HCT116 (cell line): Measurements from ENCODE around the gene DAP. TPM values are rescaled to one million over a fixed set of nuclear protein-coding genes. Genes with fewer than 3 reads are reported as not detected.

Source experiments
- ATAC-seq: fragments of 200-7000 bp; cut with Tn5 transposase; 2 replicates; pipeline ENCODE4 v1.9.1; 2020; ENCODE audit warnings: mild to moderate bottlenecking, moderate library complexity
- BruUV-seq: library from RNA; stranded (reverse); fragments of 400-500 nt; replicated peaks from 2 replicates; lab custom pipeline; 2021; lab: Mats Ljungman, UMichigan
- CTCF ChIA-PET: fragments of 300-600 bp; sonication (Branson Sonifier 250); formaldehyde crosslinking; loops from one replicate; lab custom pipeline; 2021; ENCODE audit warnings: antibody characterized with exemption; lab: Charles Lee
- POLR2A ChIA-PET: fragments of 300-600, 350-600 bp; sonication (Branson Sonifier 250); formaldehyde crosslinking; loops from one replicate; lab custom pipeline; 2021; ENCODE audit warnings: antibody characterized with exemption; lab: Charles Lee
- RAD21 ChIA-PET, 2 experiments: fragments of 300-600 bp; sonication (Branson Sonifier 250); formaldehyde crosslinking; loops; one replicate each; lab custom pipeline; 2023; ENCODE audit warnings: low total read pairs in 2 of 2; ENCODE audit not compliant: uncharacterized antibody in 2 of 2, unreplicated experiment in 2 of 2, low non-redundant PET in 1 of 2; lab: Charles Lee
- DNase-seq: peaks from one replicate; pipeline ENCODE4 v3.0.0-alpha.2; 2010; ENCODE audit warnings: low read depth, low spot score
- H2AFZ ChIP-seq: fragments of 200-600 bp; shearing (Covaris generic), sonication (generic); 2 replicates; pipeline ENCODE4 v1.6.1; 2017; ENCODE audit warnings: low read depth, mixed run types, mixed read lengths, antibody characterized with exemption, low read length; ENCODE audit not compliant: poor library complexity, severe bottlenecking
- H3K27ac ChIP-seq: 2 replicates; pipeline ENCODE4 v1.5.1; 2012; ENCODE audit warnings: low read depth, low read length
- H3K27me3 ChIP-seq: fragments of 200-600 bp; sonication (generic); 2 replicates; pipeline ENCODE4 v1.6.1; 2016; ENCODE audit warnings: mixed run types, low read length, mixed read lengths; ENCODE audit not compliant: insufficient read depth
- H3K36me3 ChIP-seq, 2 experiments: fragments of 200-500 bp in 1 of 2; fragments of 200-600 bp in 1 of 2; sonication (Bioruptor generic) in 1 of 2; sonication (generic) in 1 of 2; 2 replicates each; pipeline versions ENCODE4 v1.5.1 to v1.6.1; 2014 to 2016; ENCODE audit warnings: low read length in 2 of 2, inconsistent platforms in 1 of 2, mixed read lengths in 1 of 2, mixed run types in 1 of 2; ENCODE audit not compliant: insufficient read depth in 2 of 2, control insufficient read depth in 1 of 2
- H3K4me1 ChIP-seq, 2 experiments: fragments of 200-600 bp in 1 of 2; sonication (generic) in 1 of 2; 2 replicates each; pipeline versions ENCODE4 v1.5.1 to v1.6.1; 2012 to 2017; ENCODE audit warnings: low read length in 2 of 2, inconsistent platforms in 1 of 2, mild to moderate bottlenecking in 1 of 2, mixed read lengths in 1 of 2, mixed run types in 1 of 2, moderate library complexity in 1 of 2; ENCODE audit not compliant: insufficient read depth in 2 of 2, control insufficient read depth in 1 of 2
- H3K4me2 ChIP-seq: fragments of 200-600 bp; sonication (generic); 2 replicates; pipeline ENCODE4 v1.6.1; 2017; ENCODE audit warnings: mixed run types, low read length, mixed read lengths
- H3K4me3 ChIP-seq, 2 experiments: fragments of 200-600 bp in 1 of 2; sonication (generic) in 1 of 2; replicated peaks in 1 of 2; 2 replicates each; pipeline ENCODE4 v1.5.1; 2011 to 2016; ENCODE audit warnings: low read length in 2 of 2, control low read depth in 1 of 2, low read depth in 1 of 2, mild to moderate bottlenecking in 1 of 2, mixed read lengths in 1 of 2, mixed run types in 1 of 2
- H3K79me2 ChIP-seq: fragments of 200-600 bp; sonication (generic); 2 replicates; pipeline ENCODE4 v1.6.1; 2017; ENCODE audit warnings: mild to moderate bottlenecking, mixed run types, low read length, moderate library complexity, mixed read lengths; ENCODE audit not compliant: insufficient read depth
- H3K9ac ChIP-seq: fragments of 200-600 bp; sonication (generic); 2 replicates; pipeline ENCODE4 v1.6.1; 2016; ENCODE audit warnings: low read length, mixed read lengths
- H3K9me2 ChIP-seq: fragments of 200-600 bp; sonication (generic), shearing (Covaris generic); 2 replicates; pipeline ENCODE4 v1.6.1; 2017; ENCODE audit warnings: mixed run types, mild to moderate bottlenecking, moderate library complexity; ENCODE audit not compliant: insufficient read depth
- H3K9me3 ChIP-seq, 2 experiments: fragments of 200-500 bp in 1 of 2; fragments of 200-600 bp in 1 of 2; sonication (Bioruptor generic) in 1 of 2; sonication (generic) in 1 of 2; 2 replicates each; pipeline ENCODE4 v1.6.1; 2014 to 2017; ENCODE audit warnings: low read length in 2 of 2, mixed read lengths in 2 of 2, inconsistent platforms in 1 of 2, low read depth in 1 of 2, mild to moderate bottlenecking in 1 of 2, mixed run types in 1 of 2, moderate library complexity in 1 of 2; ENCODE audit not compliant: control insufficient read depth in 1 of 2, insufficient read depth in 1 of 2
- H4K20me1 ChIP-seq: fragments of 200-600 bp; sonication (generic), shearing (Covaris generic); 2 replicates; pipeline ENCODE4 v1.6.1; 2017; ENCODE audit warnings: mixed run types, mild to moderate bottlenecking, moderate library complexity; ENCODE audit not compliant: insufficient read depth
- CEBPB ChIP-seq: IDR thresholded peaks from 2 replicates; pipeline ENCODE4 v1.6.1; 2012; ENCODE audit warnings: low read depth
- CTCF ChIP-seq, 3 experiments: fragments of 200-600 bp in 1 of 3; sonication (generic) in 1 of 3; IDR thresholded peaks in 2 of 3; conservative IDR thresholded peaks in 1 of 3; 2 replicates each; pipeline ENCODE4 v1.5.1; 2012 to 2017; ENCODE audit warnings: low read depth in 2 of 3, low read length in 2 of 3, antibody characterized with exemption in 1 of 3, borderline replicate concordance in 1 of 3, control low read depth in 1 of 3, mild to moderate bottlenecking in 1 of 3, mixed read lengths in 1 of 3, mixed run types in 1 of 3, moderate library complexity in 1 of 3; ENCODE audit not compliant: insufficient read depth in 1 of 3
- EZH2 ChIP-seq: fragments of 200-600 bp; sonication (generic); IDR thresholded peaks from 2 replicates; pipeline ENCODE4 v1.6.1; 2017; ENCODE audit warnings: antibody characterized with exemption, mixed run types
- FOSL1 ChIP-seq: IDR thresholded peaks from 2 replicates; pipeline ENCODE4 v1.6.1; 2012; ENCODE audit warnings: low read depth
- RAD21 ChIP-seq: IDR thresholded peaks from 2 replicates; pipeline ENCODE4 v1.6.1; 2012; ENCODE audit warnings: low read depth, mild to moderate bottlenecking
- ZBTB33 ChIP-seq: IDR thresholded peaks from 2 replicates; pipeline ENCODE4 v1.6.1; 2011; ENCODE audit warnings: mild to moderate bottlenecking, low read length, moderate library complexity; ENCODE audit not compliant: insufficient replicate concordance; ENCODE audit errors: extremely low read depth
- ZFX ChIP-seq: fragments of 450-650 bp; IDR thresholded peaks from 2 replicates; pipeline ENCODE4 v1.6.1; 2017
- ZNF274 ChIP-seq: fragments of 200-500 bp; sonication (Bioruptor generic); IDR thresholded peaks from 2 replicates; pipeline ENCODE4 v1.6.1; 2014; ENCODE audit warnings: mild to moderate bottlenecking, low read depth, low read length, inconsistent platforms
- intact Hi-C: fragments of 100-400 bp; cut with micrococcal nuclease; formaldehyde crosslinking; loops from 2 replicates; pipeline ENCODE4 v1.10.0; 2022
- total RNA-seq: library from RNA; stranded (reverse); gene quantifications from one replicate; pipeline ENCODE4 v1.2.1, GENCODE V29; 2021; ENCODE audit not compliant: unreplicated experiment

The DAP gene
- total RNA-seq, 1 experiment from 2014 or later = 59.1 TPM

- BruUV-seq = no TSS peak
- Histone ChIP-seq H3K79me2 (peaks cover 90% of the 10 kb centered on the region), H3K27ac (no peak overlapping the region), H3K9me3 (no peaks in the 10 kb centered on the region), H3K4me1 (peaks cover 5 to 15% of the 10 kb centered on the region in 2 experiments; a peak in 2 of 4 replicates), H3K4me3 (no peak overlapping the region), H3K27me3 (no peaks in the 10 kb centered on the region), H3K4me2 (no peak overlapping the region), H3K9me2 (no peaks in the 10 kb centered on the region), H3K36me3 (peaks cover 2 to 6% of the 10 kb centered on the region in 2 experiments; a peak in 2 of 4 replicates), H2AFZ (no peak overlapping the region), H3K9ac (no peak overlapping the region), H4K20me1 (no peaks in the 10 kb centered on the region)
- DNase-seq (no peak), ATAC-seq (no peak)
- CTCF ChIA-PET = no interaction called here
- POLR2A ChIA-PET = no interaction called here
- intact Hi-C loops = no loop called here
- TF ChIP-seq RAD21 (no peak), FOSL1 (no peak), CTCF (IDR thresholded peaks at IDR 0.05 in 2 of 3, conservative IDR thresholded peaks at IDR 0.05 in 1 of 3; ENCODE audit: borderline replicate concordance in 1 of 3, insufficient read depth in 1 of 3, low read depth in 2 of 3, low read length in 2 of 3) (no peak), ZFX (no peak), EZH2 (no peak), ZNF274 (no peak)
- RAD21 ChIA-PET = no interaction called here
Observed at GRCh38 chr5:10756549-10756948, 4.5 kb downstream of the DAP start.

GRCh38 chr5:10753178-10753577, 7.9 kb downstream of the DAP start:
- no TSS peak for BruUV-seq
- CTCF ChIA-PET = no interaction called here
- intact Hi-C loops = no loop called here
- RAD21 ChIA-PET = no interaction called here
- no peak for DNase-seq
- Histone ChIP-seq H3K9me2 (no peaks in the 10 kb centered on the region), H3K27ac (no peak overlapping the region)
- TF ChIP-seq ZBTB33 = no peak
- no peak for TF ChIP-seq ZNF274
- TF ChIP-seq CEBPB = no peak
- TF ChIP-seq, all 23 proteins: peak for 0
- H3K4me3 ChIP-seq = no peak overlapping the region
- POLR2A ChIA-PET = no interaction called here
- H3K27me3 ChIP-seq = no peaks in the 10 kb centered on the region
- no peak overlapping the region for H3K9ac ChIP-seq
- H3K4me1 ChIP-seq = no peaks in the 10 kb centered on the region
- H3K4me2 ChIP-seq = no peak overlapping the region
- no peaks in the 10 kb centered on the region for H3K9me3 ChIP-seq
- ATAC-seq = no peak
- H2AFZ ChIP-seq = no peak overlapping the region
- H3K36me3 ChIP-seq = peaks cover 2 to 6% of the 10 kb centered on the region in 2 experiments; a peak in 3 of 4 replicates
- peaks cover 91% of the 10 kb centered on the region for H3K79me2 ChIP-seq
- no peaks in the 10 kb centered on the region for H4K20me1 ChIP-seq
